ENCODE data around the gene PCNX3. TPM values are rescaled to one million over a fixed set of nuclear protein-coding genes. Genes with fewer than 3 reads are reported as not detected.

PCNX3 gene
- total and polyA plus RNA-seq, 2 donors (not counting 1 experiment from before 2014, with no cell fraction given), result 8.0 to 14.7 TPM

DNA sequence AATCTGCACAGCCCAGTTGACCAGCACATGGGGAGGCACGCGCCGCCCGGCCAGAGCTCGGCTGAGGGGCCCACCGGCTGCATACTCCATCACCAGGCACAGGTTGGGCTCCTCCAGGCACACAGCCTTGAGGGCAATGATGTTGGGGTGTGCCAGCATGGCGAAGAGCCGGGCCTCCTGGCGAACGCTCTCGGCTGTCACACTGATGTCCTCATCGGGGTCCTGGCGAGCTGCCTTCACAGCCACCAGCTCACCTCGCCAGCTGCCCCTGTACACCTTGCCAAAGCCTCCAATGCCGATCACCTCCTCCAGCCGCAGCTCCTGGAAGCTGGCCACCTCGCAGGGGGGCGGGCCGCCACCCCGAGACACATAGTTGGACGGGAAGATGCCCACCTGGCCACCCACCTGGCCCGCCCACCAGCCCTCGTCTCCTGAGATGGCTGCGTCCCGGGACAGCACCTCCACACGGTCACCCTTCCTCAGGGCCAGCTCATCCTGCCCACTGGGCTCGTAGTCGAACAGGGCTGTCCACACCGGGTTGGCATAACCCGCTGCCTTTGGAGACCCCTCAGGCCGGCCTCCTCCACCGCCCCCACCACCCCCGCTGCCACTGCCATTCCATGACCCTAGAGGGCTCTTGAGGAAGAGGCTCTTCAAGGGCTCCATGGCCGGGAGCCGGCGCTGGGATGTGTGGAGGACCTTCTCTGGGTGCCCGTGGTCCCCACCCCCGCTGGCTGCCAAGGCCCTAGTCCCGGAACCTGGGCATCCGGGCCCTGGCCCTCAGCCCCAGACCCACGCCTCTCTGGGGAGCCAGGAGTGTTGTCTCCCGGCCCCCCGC, 2.3 kb upstream of the PCNX3 start:
- Histone ChIP-seq H3K4me1 (ENCODE audit: control insufficient read depth, extremely low read depth, insufficient read depth, low read length) (peaks cover 38% of the 10 kb centered on the region), H2AFZ (ENCODE audit: low read length) (no peak overlapping the region), H3K36me3 (ENCODE audit: control insufficient read depth, insufficient read depth, low read length) (peaks cover 19% of the 10 kb centered on the region), H3K4me2 (ENCODE audit: extremely low read depth, insufficient read depth, low read length) (peak overlapping the region; percentile 85), H3K27ac (ENCODE audit: insufficient read depth, low read length) (peak overlapping the region; percentile 84), H3K4me3 (replicated peaks in 1 of 4; ENCODE audit: control extremely low read depth in 1 of 4, insufficient read depth in 1 of 4, low read depth in 3 of 4, low read length in 4 of 4) (peak overlapping the region; percentile 87 to 98 (median 91)), H3K9ac (ENCODE audit: insufficient read depth, low read length) (peak overlapping the region; percentile 88), H3K79me2 (ENCODE audit: control insufficient read depth, insufficient read depth, low read length) (peaks cover 57% of the 10 kb centered on the region), H3K27me3 (ENCODE audit: control insufficient read depth, insufficient read depth, low read length) (no peaks in the 10 kb centered on the region), H4K20me1 (ENCODE audit: control insufficient read depth, extremely low read depth, insufficient read depth, low read length) (no peaks in the 10 kb centered on the region), H3K9me3 (ENCODE audit: control insufficient read depth, insufficient read depth, low read depth, low read length) (no peaks in the 10 kb centered on the region)
- DNase-seq (ENCODE audit: low read depth in 2 of 2), result no peak
- TF ChIP-seq CTCF (conservative IDR thresholded peaks at IDR 0.05 in 1 of 2, IDR thresholded peaks at IDR 0.05 in 1 of 2; ENCODE audit: low read depth in 1 of 2, low read length in 2 of 2) (no peak), EZH2 (IDR thresholded peaks at IDR 0.05; ENCODE audit: low read length, missing control alignments) (no peak)

GRCh38 chr11:65615950-65616574, 486 bp downstream of the PCNX3 start:
- peak overlapping the region; percentile 74 to 82 (median 80) for H3K4me3 ChIP-seq (replicated peaks in 1 of 4; ENCODE audit: control extremely low read depth in 1 of 4, insufficient read depth in 1 of 4, low read depth in 3 of 4, low read length in 4 of 4)
- H3K4me2 ChIP-seq (ENCODE audit: extremely low read depth, insufficient read depth, low read length), result peak overlapping the region; percentile 97
- H3K9me3 ChIP-seq (ENCODE audit: control insufficient read depth, insufficient read depth, low read depth, low read length), result no peaks in the 10 kb centered on the region
- H3K27ac ChIP-seq (ENCODE audit: insufficient read depth, low read length), result peak overlapping the region; percentile 90
- TF ChIP-seq CTCF (conservative IDR thresholded peaks at IDR 0.05 in 1 of 2, IDR thresholded peaks at IDR 0.05 in 1 of 2; ENCODE audit: low read depth in 1 of 2, low read length in 2 of 2) (no peak), EZH2 (IDR thresholded peaks at IDR 0.05; ENCODE audit: low read length, missing control alignments) (no peak)
- no peak overlapping the region for H2AFZ ChIP-seq (ENCODE audit: low read length)
- H4K20me1 ChIP-seq (ENCODE audit: control insufficient read depth, extremely low read depth, insufficient read depth, low read length), result no peaks in the 10 kb centered on the region
- peaks cover 34% of the 10 kb centered on the region for H3K36me3 ChIP-seq (ENCODE audit: control insufficient read depth, insufficient read depth, low read length)
- DNase-seq (ENCODE audit: low read depth in 2 of 2), result peak; percentile 15 to 21
- H3K27me3 ChIP-seq (ENCODE audit: control insufficient read depth, insufficient read depth, low read length), result no peaks in the 10 kb centered on the region
- peaks cover 24% of the 10 kb centered on the region for H3K4me1 ChIP-seq (ENCODE audit: control insufficient read depth, extremely low read depth, insufficient read depth, low read length)
- peak overlapping the region; percentile 92 for H3K9ac ChIP-seq (ENCODE audit: insufficient read depth, low read length)
- peaks cover 49% of the 10 kb centered on the region for H3K79me2 ChIP-seq (ENCODE audit: control insufficient read depth, insufficient read depth, low read length)

DNA sequence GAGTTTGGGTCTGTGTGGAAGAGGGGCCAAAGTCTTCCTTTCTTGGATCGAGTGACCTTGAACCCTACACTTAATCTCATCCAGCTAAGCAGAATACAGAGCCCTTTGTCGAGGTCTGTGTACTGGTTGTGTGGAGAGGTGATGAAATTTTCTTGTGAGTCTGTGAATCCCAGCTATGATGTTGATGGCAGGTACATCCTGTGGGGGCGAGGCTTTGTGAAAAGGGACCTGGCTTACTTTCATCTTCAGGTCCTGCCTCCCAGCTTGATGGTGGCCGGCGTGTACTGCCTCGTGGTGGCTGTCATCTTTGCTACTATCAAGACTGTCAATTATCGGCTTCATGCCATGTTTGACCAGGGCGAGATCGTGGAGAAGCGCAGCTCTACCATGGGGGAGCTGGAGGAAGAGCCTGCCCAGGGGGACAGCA, 1.0 kb downstream of the PCNX3 start:
- Histone ChIP-seq H3K27ac (ENCODE audit: insufficient read depth, low read length) (peak overlapping the region; percentile 68), H3K79me2 (ENCODE audit: control insufficient read depth, insufficient read depth, low read length) (peaks cover 46% of the 10 kb centered on the region), H3K27me3 (ENCODE audit: control insufficient read depth, insufficient read depth, low read length) (no peaks in the 10 kb centered on the region), H2AFZ (ENCODE audit: low read length) (no peak overlapping the region), H3K9me3 (ENCODE audit: control insufficient read depth, insufficient read depth, low read depth, low read length) (no peaks in the 10 kb centered on the region), H4K20me1 (ENCODE audit: control insufficient read depth, extremely low read depth, insufficient read depth, low read length) (no peaks in the 10 kb centered on the region), H3K36me3 (ENCODE audit: control insufficient read depth, insufficient read depth, low read length) (peaks cover 34% of the 10 kb centered on the region), H3K4me3 (replicated peaks in 1 of 4; ENCODE audit: control extremely low read depth in 1 of 4, insufficient read depth in 1 of 4, low read depth in 3 of 4, low read length in 4 of 4) (peak overlapping the region; percentile 74 to 82 (median 80)), H3K9ac (ENCODE audit: insufficient read depth, low read length) (peak overlapping the region; percentile 92), H3K4me1 (ENCODE audit: control insufficient read depth, extremely low read depth, insufficient read depth, low read length) (peaks cover 22% of the 10 kb centered on the region), H3K4me2 (ENCODE audit: extremely low read depth, insufficient read depth, low read length) (peak overlapping the region; percentile 97)
- no peak for DNase-seq (ENCODE audit: low read depth in 2 of 2)
- TF ChIP-seq CTCF (conservative IDR thresholded peaks at IDR 0.05 in 1 of 2, IDR thresholded peaks at IDR 0.05 in 1 of 2; ENCODE audit: low read depth in 1 of 2, low read length in 2 of 2) (no peak), EZH2 (IDR thresholded peaks at IDR 0.05; ENCODE audit: low read length, missing control alignments) (no peak)
